Kidney (tissue), 14 donors: ENCODE measurements around the gene ANKH. TPM values are rescaled to one million over a fixed set of nuclear protein-coding genes. Genes with fewer than 3 reads are reported as not detected.
"Not testable (repeated sequence)": the region's sequence is repeated elsewhere in the genome, so short reads cannot be mapped to it uniquely, and the experiment has no call there.

Experiments used
- DNase-seq, 5 donors: peaks; one replicate each; pipeline ENCODE4 v3.0.0-alpha.2; 2013 to 2020
- FAIRE-seq: peaks from 2 replicates; lab custom pipeline; 2012; peaks lifted over from hg19 to GRCh38; lab: Jason Lieb, UNC
- H3K27ac ChIP-seq, 2 donors: one replicate each; pipeline ENCODE4 v1.7.0; 2013; ENCODE audit warnings: low read depth in 2 of 2, low read length in 2 of 2, inconsistent platforms in 1 of 2
- H3K27me3 ChIP-seq: one replicate; pipeline ENCODE4 v1.7.1; 2013; ENCODE audit warnings: low read length, inconsistent platforms; ENCODE audit not compliant: control insufficient read depth, insufficient read depth
- H3K36me3 ChIP-seq, 3 donors: one replicate each; pipeline versions ENCODE4 v1.7.0 to v1.7.1; 2013; ENCODE audit warnings: low read length in 3 of 3, control low read depth in 1 of 3, inconsistent platforms in 1 of 3; ENCODE audit not compliant: insufficient read depth in 3 of 3, control insufficient read depth in 2 of 3
- H3K4me1 ChIP-seq, 3 donors: one replicate each; pipeline versions ENCODE4 v1.7.0 to v1.7.1; 2013; ENCODE audit warnings: low read length in 3 of 3, inconsistent platforms in 1 of 3, low read depth in 1 of 3; ENCODE audit not compliant: control insufficient read depth in 2 of 3, insufficient read depth in 2 of 3
- H3K4me3 ChIP-seq, 3 donors: one replicate each; pipeline versions ENCODE4 v1.7.0 to v1.8.1; 2013; ENCODE audit warnings: low read length in 3 of 3, control low read depth in 1 of 3, inconsistent platforms in 1 of 3
- H3K9ac ChIP-seq, 3 donors: one replicate each; pipeline versions ENCODE4 v1.7.0 to v1.7.1; 2013; ENCODE audit warnings: low read length in 3 of 3, control low read depth in 1 of 3, inconsistent platforms in 1 of 3
- H3K9me3 ChIP-seq, 3 donors: one replicate each; pipeline versions ENCODE4 v1.7.0 to v1.7.1; 2013; ENCODE audit warnings: low read length in 3 of 3, control low read depth in 1 of 3, inconsistent platforms in 1 of 3; ENCODE audit not compliant: control insufficient read depth in 2 of 3, insufficient read depth in 1 of 3
- CTCF ChIP-seq: IDR thresholded peaks from 3 replicates; pipeline ENCODE4 v1.5.1; 2012; ENCODE audit warnings: mild to moderate bottlenecking, moderate library complexity, borderline replicate concordance; ENCODE audit not compliant: insufficient read depth; ENCODE audit errors: extremely low read depth
- intact Hi-C: fragments of 100-400 bp; cut with DNase I; formaldehyde crosslinking; loops from one replicate; pipeline ENCODE4 v1.11.1; 2022
- polyA plus RNA-seq: library from polyadenylated mRNA; stranded (reverse); fragments of 350-450 nt; fragmentation: Illumina TruSeq; extraction: RNeasy Lipid Tissue Mini Kit (QIAGEN cat#74804); gene quantifications from one replicate; pipeline ENCODE4 v1.2.3, GENCODE V29; 2014; ENCODE audit warnings: low read depth, low replicate concordance; ENCODE audit not compliant: insufficient read depth
- total RNA-seq: library from RNA; stranded (reverse); fragmentation: NEBNext Ultra II Directional; extraction: Animal tissue kit (Norgen Biotek cat#: 25700); gene quantifications from one replicate; pipeline ENCODE4 v1.2.1, GENCODE V29; 2021
- donor health status: control.
- donor health status: control.
- donor health status: control.
- donor health status: control.
- donor health status: control.
- donor health status: DM: yes; HTN: yes; CAD: no.
- donor health status: Normal renal cell carcinoma (clear cell type).

The ANKH gene
- total and polyA plus RNA-seq, 2 donors from 2014 or later, result 19.0 to 44.6 TPM

- peak in 1 of 5 donors; percentile 10 for DNase-seq
- intact Hi-C loops, result no loop called here
- H3K4me3 ChIP-seq, result no peak overlapping the region
- FAIRE-seq, result no peak
- no peaks in the 10 kb centered on the region for H3K27me3 ChIP-seq
- no peak overlapping the region for H3K9ac ChIP-seq
- no peak overlapping the region for H3K27ac ChIP-seq
- H3K4me1 ChIP-seq, result no peaks in the 10 kb centered on the region
- no peak for TF ChIP-seq CTCF
- no peaks in the 10 kb centered on the region for H3K9me3 ChIP-seq
- H3K36me3 ChIP-seq, result no peaks in the 10 kb centered on the region
Observed at GRCh38 chr5:14821100-14821845, 50.3 kb downstream of the ANKH start.

GRCh38 chr5:14818931-14819790 lies 52.4 kb downstream of the ANKH start:
- FAIRE-seq, result no peak
- Histone ChIP-seq H3K27me3 (no peaks in the 10 kb centered on the region), H3K9ac (no peak overlapping the region), H3K4me3 (no peak overlapping the region), H3K9me3 (no peaks in the 10 kb centered on the region), H3K27ac (no peak overlapping the region), H3K36me3 (no peaks in the 10 kb centered on the region), H3K4me1 (no peaks in the 10 kb centered on the region)
- intact Hi-C loops, result no loop called here
- no peak for DNase-seq
- no peak for TF ChIP-seq CTCF

- intact Hi-C loops, H3K27me3 ChIP-seq, FAIRE-seq, H3K9me3 ChIP-seq, H3K4me1 ChIP-seq, H3K4me3 ChIP-seq, DNase-seq, H3K9ac ChIP-seq, H3K27ac ChIP-seq, H3K36me3 ChIP-seq: not testable (repeated sequence)
Observed at GRCh38 chr5:14817762-14818136, 53.8 kb downstream of the ANKH start.
